BE2C (cell line): ENCODE measurements around the gene SDSL.

Source experiments
- DNase-seq: peaks from one replicate; pipeline ENCODE4 v3.0.0-alpha.2; 2020
- H3K27me3 ChIP-seq: fragments of 250-450 bp; sonication (Bioruptor Pico); 2 replicates; pipeline ENCODE4 v1.5.1; 2020; ENCODE audit warnings: mild to moderate bottlenecking
- H3K36me3 ChIP-seq: fragments of 250-450 bp; sonication (Bioruptor Pico); 2 replicates; pipeline ENCODE4 v1.5.1; 2020; ENCODE audit warnings: mild to moderate bottlenecking
- H3K4me1 ChIP-seq: fragments of 250-450 bp; sonication (Bioruptor Pico); 2 replicates; pipeline ENCODE4 v1.5.1; 2020
- H3K4me3 ChIP-seq: 2 replicates; pipeline ENCODE4 v1.5.1; 2011; ENCODE audit warnings: low read depth, low read length
- H3K9me3 ChIP-seq: fragments of 250-450 bp; sonication (Bioruptor Pico); 2 replicates; pipeline ENCODE4 v1.5.1; 2020
- TF ChIP-seq, protein P1 (sequence below): IDR thresholded peaks from 2 replicates; pipeline ENCODE4 v1.5.1; 2012; ENCODE audit warnings: mild to moderate bottlenecking, low read depth, low read length

Gene SDSL

DNA sequence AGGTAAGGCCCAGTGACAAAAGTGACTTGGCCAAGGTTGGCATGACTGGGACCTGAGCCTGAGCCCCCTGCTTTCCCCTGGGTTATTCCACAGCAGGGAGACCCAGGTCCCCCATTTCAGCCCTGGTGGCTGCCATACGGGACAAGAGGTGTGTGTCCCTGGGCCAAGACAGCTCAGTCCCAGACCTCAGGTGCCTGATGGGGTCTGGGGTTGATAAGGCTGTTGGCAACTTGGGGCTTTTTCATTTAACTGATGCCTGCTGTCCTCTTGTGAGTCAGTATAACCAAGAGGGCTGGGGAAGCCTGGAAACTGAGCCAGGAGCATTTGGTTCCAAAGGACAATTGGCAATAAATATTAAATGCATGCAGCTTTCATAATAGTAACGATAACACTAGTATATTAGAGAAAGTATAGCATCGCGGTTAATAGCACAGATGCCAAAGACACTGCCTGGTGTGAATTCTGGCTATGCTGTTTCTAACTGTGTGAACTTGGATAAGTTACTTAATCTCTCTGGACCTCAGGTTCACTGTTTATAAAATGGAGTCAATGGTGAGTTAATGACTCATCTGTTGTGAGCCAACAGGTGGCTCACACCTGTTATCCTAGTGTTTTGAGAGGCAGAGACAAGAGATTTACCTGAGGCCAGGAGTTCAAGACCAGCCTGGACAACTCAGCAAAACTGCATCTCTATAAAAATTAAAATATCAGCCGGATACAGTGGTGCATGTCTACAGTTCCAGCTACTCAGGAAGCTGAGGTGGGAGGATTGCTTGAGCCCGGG lies 898 bp downstream of the SDSL start:
- DNase-seq: no peak
- H3K9me3 ChIP-seq: no peaks in the 10 kb centered on the region
- no peaks in the 10 kb centered on the region for H3K36me3 ChIP-seq
- H3K4me3 ChIP-seq: peak overlapping the region; percentile 67
- TF ChIP-seq, protein P1, sequence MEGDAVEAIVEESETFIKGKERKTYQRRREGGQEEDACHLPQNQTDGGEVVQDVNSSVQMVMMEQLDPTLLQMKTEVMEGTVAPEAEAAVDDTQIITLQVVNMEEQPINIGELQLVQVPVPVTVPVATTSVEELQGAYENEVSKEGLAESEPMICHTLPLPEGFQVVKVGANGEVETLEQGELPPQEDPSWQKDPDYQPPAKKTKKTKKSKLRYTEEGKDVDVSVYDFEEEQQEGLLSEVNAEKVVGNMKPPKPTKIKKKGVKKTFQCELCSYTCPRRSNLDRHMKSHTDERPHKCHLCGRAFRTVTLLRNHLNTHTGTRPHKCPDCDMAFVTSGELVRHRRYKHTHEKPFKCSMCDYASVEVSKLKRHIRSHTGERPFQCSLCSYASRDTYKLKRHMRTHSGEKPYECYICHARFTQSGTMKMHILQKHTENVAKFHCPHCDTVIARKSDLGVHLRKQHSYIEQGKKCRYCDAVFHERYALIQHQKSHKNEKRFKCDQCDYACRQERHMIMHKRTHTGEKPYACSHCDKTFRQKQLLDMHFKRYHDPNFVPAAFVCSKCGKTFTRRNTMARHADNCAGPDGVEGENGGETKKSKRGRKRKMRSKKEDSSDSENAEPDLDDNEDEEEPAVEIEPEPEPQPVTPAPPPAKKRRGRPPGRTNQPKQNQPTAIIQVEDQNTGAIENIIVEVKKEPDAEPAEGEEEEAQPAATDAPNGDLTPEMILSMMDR: no peak
- no peaks in the 10 kb centered on the region for H3K4me1 ChIP-seq
- H3K27me3 ChIP-seq: no peaks in the 10 kb centered on the region; the same call in 1 of the 2 replicates

DNA sequence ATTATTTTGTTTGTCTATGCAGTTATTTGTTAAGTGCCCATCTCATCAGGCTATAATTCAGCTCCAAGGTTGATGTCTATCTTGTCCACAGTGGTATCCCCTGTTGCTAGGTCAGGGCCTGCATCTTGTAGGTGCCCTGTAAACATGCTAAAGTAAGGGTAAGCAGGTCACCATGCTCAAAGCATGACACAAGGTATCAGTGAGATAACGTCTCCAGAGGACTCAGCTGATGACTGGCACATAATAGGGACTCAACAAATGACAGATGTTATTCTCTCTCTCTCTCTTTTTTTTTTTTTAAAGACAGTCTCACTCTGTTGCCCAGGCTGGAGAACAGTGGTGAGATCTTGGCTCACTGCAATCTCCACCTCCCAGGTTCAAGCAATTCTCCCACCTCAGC lies 2.3 kb downstream of the SDSL start:
- DNase-seq: no peak
- TF ChIP-seq, protein P1: no peak
- H3K4me3 ChIP-seq: no peak overlapping the region
- no peaks in the 10 kb centered on the region for H3K36me3 ChIP-seq
- no peaks in the 10 kb centered on the region; the same call in 1 of the 2 replicates for H3K27me3 ChIP-seq
- H3K4me1 ChIP-seq: no peaks in the 10 kb centered on the region
- no peaks in the 10 kb centered on the region for H3K9me3 ChIP-seq

DNA sequence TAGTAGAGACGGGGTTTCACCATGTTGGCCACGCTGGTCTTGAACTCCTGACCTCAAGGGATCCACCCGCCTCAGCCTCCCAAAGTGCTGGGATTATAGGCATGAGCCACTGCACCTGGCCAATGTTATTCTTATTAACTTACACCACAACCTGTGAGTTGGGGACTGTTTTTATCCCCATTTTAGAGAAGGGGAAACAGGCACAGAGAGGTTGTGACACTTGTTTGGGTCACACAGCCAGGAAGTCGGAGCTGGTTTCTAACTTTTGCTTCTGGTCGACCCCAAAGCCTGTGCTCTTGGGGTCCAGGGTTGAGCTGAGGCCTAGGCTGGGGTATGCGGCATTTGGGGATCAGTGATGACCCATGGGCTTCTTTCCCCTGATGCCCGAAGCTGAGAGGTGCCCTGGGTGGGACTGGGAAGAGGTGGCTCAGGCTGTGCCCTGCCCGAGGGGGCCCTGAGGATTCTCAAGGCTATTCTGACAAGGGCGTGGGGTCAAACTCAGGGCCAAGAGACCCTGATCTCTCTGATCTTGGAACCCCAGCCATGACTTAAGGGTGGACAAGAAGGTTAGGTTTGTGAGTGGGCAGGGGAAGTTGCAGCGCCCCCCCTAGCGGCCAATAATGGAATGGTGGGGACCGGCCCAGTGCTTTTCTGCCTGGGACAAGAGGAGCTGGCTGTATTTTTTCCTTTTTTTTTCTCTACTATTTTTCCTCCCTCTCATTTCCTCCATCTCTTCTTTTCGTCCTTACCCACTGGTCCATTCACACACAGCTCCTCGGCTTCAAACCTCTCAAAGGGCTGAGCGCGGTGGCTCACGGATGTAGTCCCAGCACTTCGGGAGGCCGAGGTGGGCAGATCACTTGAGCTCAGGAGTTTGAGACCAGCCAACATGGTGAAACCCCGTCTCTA lies 3.0 kb downstream of the SDSL start:
- DNase-seq: peak; percentile 60
- Histone ChIP-seq H3K4me1 (no peaks in the 10 kb centered on the region), H3K4me3 (no peak overlapping the region), H3K36me3 (no peaks in the 10 kb centered on the region), H3K27me3 (no peaks in the 10 kb centered on the region; the same call in 1 of the 2 replicates), H3K9me3 (no peaks in the 10 kb centered on the region)
- TF ChIP-seq, protein P1: peak; percentile 89

DNA sequence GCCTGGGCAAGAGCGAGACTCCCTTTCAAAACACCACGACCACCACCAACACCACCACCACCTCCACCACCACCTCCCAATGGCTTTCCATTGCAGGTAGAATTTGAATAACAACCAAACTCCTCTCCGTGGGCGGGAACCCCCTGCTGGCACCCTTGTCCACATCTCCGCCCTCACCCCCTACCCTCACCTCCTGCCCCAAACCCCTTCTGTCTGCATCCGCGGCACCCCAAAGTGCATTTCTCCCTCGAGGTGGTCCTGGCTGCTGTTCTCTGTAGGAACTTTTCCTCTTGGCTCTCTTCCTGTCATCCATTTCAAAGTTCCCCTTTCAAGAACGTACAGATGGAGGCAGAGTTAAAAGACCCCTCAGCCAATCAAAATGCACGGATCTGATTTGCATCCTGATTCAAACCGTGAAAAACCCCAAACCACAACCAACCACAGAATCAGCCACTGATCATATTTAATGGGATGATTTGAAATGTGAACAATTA lies 3.8 kb downstream of the SDSL start:
- DNase-seq: no peak
- Histone ChIP-seq H3K9me3 (no peaks in the 10 kb centered on the region), H3K27me3 (no peaks in the 10 kb centered on the region; the same call in 1 of the 2 replicates), H3K4me3 (no peak overlapping the region), H3K36me3 (no peaks in the 10 kb centered on the region), H3K4me1 (no peaks in the 10 kb centered on the region)
- TF ChIP-seq, protein P1: no peak

DNA sequence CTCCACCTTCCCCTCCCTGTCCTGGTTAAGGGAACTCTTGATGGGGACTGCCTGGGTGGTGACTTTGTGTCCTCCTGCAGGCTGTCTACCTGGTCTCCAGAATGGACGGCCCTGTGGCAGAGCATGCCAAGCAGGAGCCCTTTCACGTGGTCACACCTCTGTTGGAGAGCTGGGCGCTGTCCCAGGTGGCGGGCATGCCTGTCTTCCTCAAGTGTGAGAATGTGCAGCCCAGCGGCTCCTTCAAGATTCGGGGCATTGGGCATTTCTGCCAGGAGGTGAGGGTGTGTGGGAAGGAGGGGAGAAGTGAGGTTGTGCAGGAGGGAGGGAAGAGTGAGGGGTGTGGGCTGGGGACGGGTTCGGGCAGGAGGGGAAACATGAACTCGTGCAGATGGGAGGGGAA lies 5.7 kb downstream of the SDSL start:
- TF ChIP-seq, protein P1: no peak
- Histone ChIP-seq H3K27me3 (no peaks in the 10 kb centered on the region; the same call in 1 of the 2 replicates), H3K9me3 (no peaks in the 10 kb centered on the region), H3K4me3 (no peak overlapping the region), H3K4me1 (no peaks in the 10 kb centered on the region), H3K36me3 (no peaks in the 10 kb centered on the region)
- no peak for DNase-seq
